T-helper 22 cell (primary cell): ENCODE results near the gene GNG14.
A peak's percentile ranks its signal among the peaks of the same experiment; 100 is the strongest.
"Not testable (repeated sequence)": the region's sequence is repeated elsewhere in the genome, so short reads cannot be mapped to it uniquely, and the experiment has no call there.

Experiments used
- DNase-seq: peaks from one replicate; pipeline ENCODE4 v3.0.0-alpha.2; 2020; ENCODE audit warnings: low read depth

The GNG14 gene

DNA sequence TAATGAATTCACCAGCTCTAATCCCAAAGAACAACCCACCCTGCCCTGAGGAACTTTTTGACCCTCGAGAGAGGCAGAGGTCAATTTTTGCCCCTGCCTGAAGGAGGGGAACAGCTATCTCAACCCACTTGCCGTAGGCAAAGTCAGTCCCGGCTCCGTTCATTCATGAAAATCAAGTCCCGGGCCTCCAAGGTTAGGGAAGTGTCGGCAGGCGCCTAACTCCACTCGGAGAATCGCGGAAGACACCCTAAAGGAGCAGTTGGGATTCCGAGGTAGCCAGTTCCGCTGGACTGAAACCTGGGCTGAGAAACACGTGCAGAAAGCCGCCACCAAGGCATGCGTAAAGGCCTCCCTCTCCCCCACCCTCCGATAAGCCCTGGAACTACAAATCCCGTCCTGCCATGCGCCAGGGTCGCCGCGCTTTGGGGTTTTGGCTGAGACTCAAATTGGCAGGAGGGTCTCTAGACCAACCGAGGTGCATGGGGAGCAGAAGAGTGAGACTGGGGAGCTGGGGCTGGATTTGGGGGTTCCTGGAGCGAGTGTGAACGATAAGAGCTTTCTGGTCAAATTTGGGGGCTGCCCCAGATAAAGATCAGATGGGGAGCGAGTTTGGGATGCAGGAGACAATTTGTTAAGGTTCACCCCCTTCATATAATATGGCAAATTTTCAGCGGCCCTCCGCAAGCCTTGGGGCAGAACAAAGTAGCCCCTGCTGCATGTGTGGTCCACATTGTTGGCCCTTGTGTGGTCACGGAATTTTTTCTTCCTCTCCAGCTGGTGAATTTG, 36.0 kb downstream of the GNG14 start, which contains the start of gene TNPO2:
TNPO2 (minus strand) TSS at position 292 of the 786 bp plus-strand sequence. CDS start 2,955 bp downstream, outside the sequence.
- DNase-seq, result peak; percentile 29

DNA sequence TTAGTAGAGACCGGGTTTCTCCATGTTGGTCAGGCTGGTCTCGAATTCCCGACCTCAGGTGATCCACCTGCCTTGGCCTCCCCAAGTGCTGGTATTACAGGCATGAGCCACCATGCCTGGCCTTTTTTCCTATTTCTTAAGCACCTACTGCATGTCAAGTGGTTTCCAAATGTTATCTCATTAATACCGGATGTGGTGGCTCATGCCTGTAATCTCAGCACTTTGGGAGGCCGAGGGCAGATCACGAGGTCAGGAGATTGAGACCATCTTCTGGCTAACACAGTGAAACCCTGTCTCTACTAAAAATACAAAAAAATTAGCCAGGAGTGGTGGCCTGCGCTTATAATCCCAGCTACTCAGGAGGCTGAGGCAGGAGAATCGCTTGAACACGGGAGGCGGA, 37.8 kb downstream of the GNG14 start:
- DNase-seq, result not testable (repeated sequence)

DNA sequence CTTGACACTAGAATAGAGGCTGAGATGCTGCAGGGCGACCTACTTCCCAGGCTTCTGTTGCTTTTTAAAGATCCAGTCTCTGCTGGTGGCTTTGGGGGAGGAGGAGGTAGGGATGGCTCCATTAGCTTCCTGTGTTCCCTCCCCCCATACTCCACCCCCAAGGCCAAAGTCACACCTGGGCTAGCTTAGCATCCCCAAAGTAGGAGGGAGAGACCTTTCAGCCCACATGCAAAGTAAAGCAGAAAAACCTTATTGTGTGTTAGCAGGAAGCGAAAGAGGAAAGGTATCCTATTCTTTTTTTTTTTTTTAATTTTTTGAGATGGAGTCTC, 39.2 kb downstream of the GNG14 start:
- DNase-seq, result no peak

DNA sequence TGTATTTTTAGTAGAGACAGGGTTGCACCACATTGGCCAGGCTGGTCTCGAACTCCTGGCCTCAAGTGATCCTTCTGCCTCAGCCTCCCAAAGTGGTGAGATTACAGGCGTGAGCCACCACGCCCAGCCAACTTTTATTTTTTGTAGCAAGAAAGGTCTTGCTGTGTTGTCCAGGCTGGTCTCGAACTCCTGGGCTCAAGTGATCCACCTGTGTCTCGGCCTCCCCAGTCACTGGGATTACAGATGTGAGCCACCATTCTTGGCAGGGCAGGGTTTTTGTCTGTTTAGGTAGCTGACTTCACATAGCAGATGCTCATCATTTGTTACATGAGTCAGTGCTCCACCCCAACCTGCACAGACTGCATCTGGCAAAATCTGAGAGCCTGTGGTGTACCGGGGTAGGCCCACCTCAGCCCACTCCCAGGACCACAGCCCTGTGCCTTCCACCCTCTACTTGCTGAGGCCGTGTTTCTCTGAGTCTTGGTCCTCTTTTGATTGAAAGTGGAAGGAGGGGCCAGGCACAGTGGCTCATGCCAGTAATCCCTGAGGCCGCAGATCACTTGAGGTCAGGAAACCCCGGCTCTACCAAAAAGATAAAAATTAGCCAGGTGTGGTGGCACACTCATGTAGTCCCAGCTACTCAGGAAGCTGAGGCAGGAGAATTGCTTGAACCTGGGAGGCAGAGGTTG, 40.1 kb downstream of the GNG14 start:
- DNase-seq, result no peak

DNA sequence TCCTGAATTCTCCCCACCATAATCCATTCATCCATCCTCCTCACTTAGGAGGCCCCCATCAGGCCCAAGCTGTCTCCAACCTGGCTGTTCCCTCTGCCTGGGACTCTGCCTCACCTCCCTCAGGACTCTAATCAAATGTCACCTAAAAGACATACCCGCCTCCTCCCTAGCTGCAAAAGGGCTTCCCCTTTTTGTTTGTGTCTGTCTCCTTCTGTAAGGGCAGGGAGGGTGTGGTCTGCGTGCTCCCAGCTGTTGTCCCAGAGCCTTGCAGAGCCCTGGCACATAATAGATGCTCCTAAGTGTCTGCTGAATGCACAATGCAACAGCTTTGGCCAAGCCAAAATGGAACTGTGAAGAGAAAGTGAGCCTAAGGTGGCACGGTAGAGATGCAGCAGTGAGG, 42.3 kb downstream of the GNG14 start:
- no peak for DNase-seq

DNA sequence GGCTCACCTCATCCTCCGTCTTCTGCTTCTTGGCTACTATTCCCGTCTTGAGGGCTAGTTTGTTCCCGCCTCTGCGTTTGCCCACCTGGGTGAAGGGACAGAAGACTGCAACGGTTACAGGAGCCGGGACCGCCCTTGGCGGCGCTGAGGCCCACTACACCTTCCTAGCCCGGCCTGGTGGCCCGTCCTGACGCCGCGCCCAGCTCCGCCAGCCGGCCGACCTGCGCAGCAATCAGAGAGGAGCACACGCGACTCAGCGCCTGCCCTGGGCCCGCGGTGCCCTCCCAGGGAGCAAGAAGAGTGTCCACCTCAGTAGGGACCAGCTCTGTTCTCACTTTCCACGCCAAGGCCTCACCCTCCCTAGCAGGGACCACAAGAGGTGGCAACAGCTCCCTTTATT, 43.5 kb downstream of the GNG14 start:
- no peak for DNase-seq

DNA sequence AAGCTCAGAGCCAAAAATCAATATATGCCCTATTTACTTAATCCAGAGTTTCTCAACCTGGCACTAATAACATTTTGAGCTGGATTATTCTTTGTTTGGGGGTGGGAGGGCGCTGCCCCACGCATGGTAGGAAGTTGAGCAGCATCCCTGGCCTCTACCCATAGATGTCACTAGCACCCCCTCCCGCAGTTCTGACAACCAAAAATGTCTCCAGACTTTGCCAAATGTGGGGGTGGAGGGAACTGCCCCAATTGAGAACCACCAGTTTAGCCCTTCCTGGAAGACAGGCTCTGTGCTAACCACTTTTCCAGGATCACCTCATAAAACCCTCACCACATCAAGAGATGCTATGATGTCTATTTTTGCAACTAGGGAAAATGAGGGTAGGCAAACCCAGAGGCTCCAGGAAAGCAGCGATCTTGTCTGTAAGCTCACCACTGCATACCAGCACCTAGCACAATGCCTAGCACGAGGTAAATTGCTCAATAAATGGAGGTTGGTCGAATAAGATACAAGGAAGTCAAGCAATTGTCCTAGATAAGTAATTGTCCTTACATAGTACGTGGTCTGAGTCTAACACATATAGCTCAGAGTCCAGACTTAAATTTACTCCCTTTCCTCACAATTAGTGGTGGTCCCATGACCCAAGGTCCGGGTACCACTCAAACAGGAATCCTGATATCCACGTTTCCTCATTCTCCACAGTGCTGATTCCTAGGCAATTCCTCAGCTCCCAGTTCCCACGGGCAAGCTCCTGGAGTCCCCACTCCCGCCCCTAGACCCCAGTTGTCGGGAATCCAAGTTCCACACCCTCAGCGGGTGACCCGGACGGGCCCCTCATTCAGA, 45.8 kb downstream of the GNG14 start:
- DNase-seq, result peak; percentile 9

DNA sequence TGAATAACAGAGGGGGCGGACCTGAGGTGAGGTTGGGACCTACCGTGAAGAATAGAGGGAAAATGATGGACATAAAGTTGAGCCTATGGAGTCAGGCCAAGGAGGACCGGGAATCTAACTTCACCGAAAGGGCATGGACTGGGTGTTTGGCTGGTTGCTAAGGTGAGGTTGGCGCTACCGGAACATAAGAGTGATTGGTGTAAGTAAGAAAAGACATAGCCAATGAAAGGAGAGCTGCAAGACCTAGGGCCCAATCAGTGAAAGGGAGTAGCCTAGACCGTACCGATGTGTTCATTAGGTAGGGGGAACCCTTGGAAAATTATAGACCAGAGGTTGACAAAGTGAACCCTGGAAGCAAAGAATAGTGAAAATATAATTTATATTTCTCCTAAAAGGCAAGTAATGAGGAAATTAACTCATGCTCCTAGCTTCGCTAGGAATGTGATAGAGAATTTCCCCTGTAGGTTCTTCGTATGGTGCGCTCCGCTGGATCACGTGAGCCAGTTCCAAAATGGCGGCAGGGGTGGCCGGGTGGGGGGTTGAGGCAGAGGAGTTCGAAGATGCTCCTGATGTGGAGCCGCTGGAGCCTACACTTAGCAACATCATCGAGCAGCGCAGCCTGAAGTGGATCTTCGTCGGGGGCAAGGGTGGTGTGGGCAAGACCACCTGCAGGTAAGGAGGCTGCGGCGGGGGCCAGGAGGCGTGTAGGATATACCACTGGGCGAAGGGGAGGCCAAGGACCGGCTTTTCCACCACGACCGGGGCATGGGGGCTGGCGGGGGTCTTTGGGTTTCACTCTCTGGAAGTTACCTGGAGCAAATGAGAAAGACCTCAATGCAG, 49.4 kb downstream of the GNG14 start, which contains the start of gene GET3:
GET3 (plus strand) TSS at position 503 of the 840 bp plus-strand sequence; CDS start at position 512, 9 bp downstream.
- DNase-seq, result peak; percentile 68

DNA sequence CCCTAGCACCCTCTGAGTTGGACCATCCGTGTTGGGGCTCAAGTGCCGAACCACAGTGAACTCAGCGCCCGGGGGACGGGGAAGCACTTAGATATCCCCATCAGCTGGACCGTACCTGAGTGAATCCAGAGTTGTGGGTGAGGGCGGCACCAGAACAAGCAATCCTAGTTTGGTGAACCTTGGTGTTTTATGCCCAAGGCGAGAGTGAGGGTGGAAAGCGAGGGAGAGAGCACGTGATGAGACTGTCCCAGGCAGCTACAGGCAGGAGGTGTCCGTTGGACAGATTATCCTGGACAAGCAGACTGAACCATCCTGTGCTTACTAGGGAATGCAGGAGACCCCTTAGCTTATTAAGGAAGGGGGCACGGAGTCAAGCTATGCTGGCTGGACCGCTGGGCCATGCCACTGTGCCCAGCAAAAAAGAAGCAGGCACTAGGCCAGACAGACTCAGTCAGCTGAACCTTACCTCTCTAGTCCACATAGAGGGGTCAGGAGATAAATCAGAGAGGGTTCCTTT, 50.1 kb downstream of the GNG14 start:
- no peak for DNase-seq
